ENCODE measurements around the gene CYP11A1. TPM values are rescaled to one million over a fixed set of nuclear protein-coding genes. Genes with fewer than 3 reads are reported as not detected.

CYP11A1 gene
- total RNA-seq (not detected in 2 replicates), polyA plus RNA-seq (not detected in 2 replicates), polyA minus RNA-seq (not detected in 2 replicates)
- total RNA-seq (2013) = 1.5 TPM

DNA sequence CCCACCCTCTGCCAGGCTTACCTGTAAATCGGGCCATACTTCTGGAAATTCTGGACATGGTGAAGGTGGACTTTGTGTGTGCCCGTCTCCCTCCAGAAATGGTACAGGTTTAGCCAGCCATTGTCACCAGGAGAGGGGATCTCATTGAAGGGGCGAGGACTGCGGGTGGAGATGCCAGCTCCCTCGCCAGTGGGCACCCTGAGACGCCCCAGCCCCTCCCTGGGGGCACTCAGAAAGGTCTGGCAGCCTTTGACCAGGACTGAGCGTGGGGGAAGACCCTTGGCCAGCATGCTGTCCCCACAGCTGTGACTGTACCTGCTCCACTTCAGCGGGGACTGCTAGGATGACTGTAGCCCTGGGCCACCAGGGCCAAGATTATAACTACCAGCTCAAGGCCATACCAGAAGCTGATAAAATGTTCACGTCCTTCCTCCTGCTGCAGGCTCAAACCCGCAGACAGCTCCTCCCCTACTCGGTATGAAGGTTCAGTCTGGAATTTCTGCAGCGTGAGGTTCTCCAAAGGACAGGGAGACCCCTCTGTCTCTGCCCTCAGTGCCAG is at the start of gene CYP11A1:
Gene CYP11A1 (minus strand): TSS at position 351 of the 559 bp plus-strand sequence. CDS start 61 bp downstream, at position 290.
- DNase-seq (no peak), ATAC-seq (ENCODE audit: low read depth) (no peak)
- Histone ChIP-seq H3K4me2 (replicated peaks; ENCODE audit: low read depth, low read length, poor library complexity, severe bottlenecking) (no peak within 1 kb of the TSS), H3K27me3 (replicated peaks in 1 of 4; ENCODE audit: control extremely low read depth in 1 of 4, control insufficient read depth in 3 of 4, insufficient read depth in 4 of 4, low read length in 3 of 4) (peaks cover 0 to 38% (median 26%) of the 10 kb centered on the region in 4 experiments), H3K9ac (ENCODE audit: low read length) (no peak within 1 kb of the TSS), H3K27ac (ENCODE audit: low read length in 2 of 2) (no peak within 1 kb of the TSS), H3K79me2 (ENCODE audit: control insufficient read depth, insufficient read depth, low read length) (no peaks in the 10 kb centered on the region), H4K20me1 (ENCODE audit: control insufficient read depth, insufficient read depth, low read length, poor library complexity, severe bottlenecking) (no peaks in the 10 kb centered on the region), H2AFZ (ENCODE audit: insufficient read depth, low read depth, low read length, poor library complexity, severe bottlenecking) (no peak within 1 kb of the TSS), H3K4me3 (ENCODE audit: control extremely low read depth in 1 of 5, extremely low read depth in 1 of 5, insufficient read depth in 1 of 5, low read depth in 2 of 5, low read length in 4 of 5) (no peak within 1 kb of the TSS), H3K36me3 (replicated peaks in 1 of 2; ENCODE audit: control extremely low read depth in 1 of 2, control insufficient read depth in 1 of 2, extremely low read depth in 1 of 2, insufficient read depth in 2 of 2, low read length in 1 of 2) (no peaks in the 10 kb centered on the region), H3K4me1 (ENCODE audit: control insufficient read depth in 2 of 2, insufficient read depth in 2 of 2, low read length in 2 of 2) (peaks cover 13 to 14% of the 10 kb centered on the region in 2 donors), H3K9me3 (ENCODE audit: control extremely low read depth in 1 of 3, control insufficient read depth in 2 of 3, insufficient read depth in 1 of 3, low read length in 2 of 3) (peaks cover 0 to 4% (median 0%) of the 10 kb centered on the region in 3 donors)
- Mint-ChIP-seq H3K27me3 (peaks cover 36% of the 10 kb centered on the region), H3K4me1 (peaks cover 3% of the 10 kb centered on the region), H3K27ac (no peak within 1 kb of the TSS), H3K4me3 (peak within 1 kb of the TSS; percentile 32), H3K9me3 (ENCODE audit: insufficient read depth) (no peaks in the 10 kb centered on the region)
- ChIA-PET POLR2A (no interaction called here), CTCF (interaction anchor here (0.9 to 9.8 kb wide), 5 partner anchors 12 to 266 kb away, joined by 3 to 113 read pairs (median 3); no protein-coding TSS in a partner anchor)
- TF ChIP-seq, protein P1, sequence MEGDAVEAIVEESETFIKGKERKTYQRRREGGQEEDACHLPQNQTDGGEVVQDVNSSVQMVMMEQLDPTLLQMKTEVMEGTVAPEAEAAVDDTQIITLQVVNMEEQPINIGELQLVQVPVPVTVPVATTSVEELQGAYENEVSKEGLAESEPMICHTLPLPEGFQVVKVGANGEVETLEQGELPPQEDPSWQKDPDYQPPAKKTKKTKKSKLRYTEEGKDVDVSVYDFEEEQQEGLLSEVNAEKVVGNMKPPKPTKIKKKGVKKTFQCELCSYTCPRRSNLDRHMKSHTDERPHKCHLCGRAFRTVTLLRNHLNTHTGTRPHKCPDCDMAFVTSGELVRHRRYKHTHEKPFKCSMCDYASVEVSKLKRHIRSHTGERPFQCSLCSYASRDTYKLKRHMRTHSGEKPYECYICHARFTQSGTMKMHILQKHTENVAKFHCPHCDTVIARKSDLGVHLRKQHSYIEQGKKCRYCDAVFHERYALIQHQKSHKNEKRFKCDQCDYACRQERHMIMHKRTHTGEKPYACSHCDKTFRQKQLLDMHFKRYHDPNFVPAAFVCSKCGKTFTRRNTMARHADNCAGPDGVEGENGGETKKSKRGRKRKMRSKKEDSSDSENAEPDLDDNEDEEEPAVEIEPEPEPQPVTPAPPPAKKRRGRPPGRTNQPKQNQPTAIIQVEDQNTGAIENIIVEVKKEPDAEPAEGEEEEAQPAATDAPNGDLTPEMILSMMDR (IDR thresholded peaks at IDR 0.05) = no peak
- TF ChIP-seq EZH2 (IDR thresholded peaks at IDR 0.05; ENCODE audit: borderline replicate concordance, insufficient read depth, low read depth, low read length, poor library complexity, severe bottlenecking) = no peak
- WGBS (ENCODE audit: insufficient coverage) = 93% methylated on average over 12 of the region's 12 CpGs
- intact Hi-C loops (cut with micrococcal nuclease) = no loop called here

DNA sequence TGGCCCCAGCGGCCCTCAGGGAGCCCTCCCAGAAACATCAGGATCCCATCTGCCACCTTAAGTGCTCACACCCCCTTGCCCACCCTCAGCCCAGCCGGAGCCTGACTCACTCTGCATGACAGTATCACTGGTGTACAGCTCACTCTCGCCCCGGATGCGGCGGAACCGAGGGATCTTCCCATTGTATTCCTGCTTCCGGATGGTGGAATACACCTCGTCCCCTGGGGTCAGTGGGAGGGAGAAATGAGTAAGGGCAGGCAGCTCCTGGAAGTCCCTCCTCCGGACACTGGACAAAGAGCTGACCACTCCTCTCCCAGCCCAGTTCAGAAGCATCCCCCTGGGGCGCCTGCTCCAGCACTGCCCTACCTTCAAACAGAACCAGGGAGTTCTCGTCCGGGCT is 49.8 kb upstream of the CYP11A1 start:
- Histone ChIP-seq H3K27ac (ENCODE audit: low read length in 2 of 2) (peak overlapping the region in 1 of 2 donors; percentile 16), H4K20me1 (ENCODE audit: control insufficient read depth, insufficient read depth, low read length, poor library complexity, severe bottlenecking) (peaks cover 79% of the 10 kb centered on the region), H3K36me3 (replicated peaks in 1 of 2; ENCODE audit: control extremely low read depth in 1 of 2, control insufficient read depth in 1 of 2, extremely low read depth in 1 of 2, insufficient read depth in 2 of 2, low read length in 1 of 2) (peaks cover 3 to 65% of the 10 kb centered on the region in 2 experiments), H3K79me2 (ENCODE audit: control insufficient read depth, insufficient read depth, low read length) (peaks cover 73% of the 10 kb centered on the region), H3K9me3 (ENCODE audit: control extremely low read depth in 1 of 3, control insufficient read depth in 2 of 3, insufficient read depth in 1 of 3, low read length in 2 of 3) (no peaks in the 10 kb centered on the region), H3K4me3 (ENCODE audit: control extremely low read depth in 1 of 5, extremely low read depth in 1 of 5, insufficient read depth in 1 of 5, low read depth in 2 of 5, low read length in 4 of 5) (no peak overlapping the region), H3K4me1 (ENCODE audit: control insufficient read depth in 2 of 2, insufficient read depth in 2 of 2, low read length in 2 of 2) (peaks cover 35 to 66% of the 10 kb centered on the region in 2 donors), H3K4me2 (replicated peaks; ENCODE audit: low read depth, low read length, poor library complexity, severe bottlenecking) (no peak overlapping the region), H3K27me3 (replicated peaks in 1 of 4; ENCODE audit: control extremely low read depth in 1 of 4, control insufficient read depth in 3 of 4, insufficient read depth in 4 of 4, low read length in 3 of 4) (no peaks in the 10 kb centered on the region), H3K9ac (ENCODE audit: low read length) (no peak overlapping the region), H2AFZ (ENCODE audit: insufficient read depth, low read depth, low read length, poor library complexity, severe bottlenecking) (no peak overlapping the region)
- DNase-seq (no peak), ATAC-seq (ENCODE audit: low read depth) (no peak)
- Mint-ChIP-seq H3K9me3 (ENCODE audit: insufficient read depth) (no peaks in the 10 kb centered on the region), H3K4me3 (no peak overlapping the region), H3K27me3 (no peaks in the 10 kb centered on the region), H3K4me1 (peaks cover 61% of the 10 kb centered on the region), H3K27ac (peak overlapping the region; percentile 63)
- CTCF ChIA-PET = interaction anchor here (4.5 kb wide), 1 partner anchor 22 kb away, joined by 27 read pairs; no protein-coding TSS in a partner anchor
- POLR2A ChIA-PET = no interaction called here
- 88% methylated on average over 8 of the region's 13 CpGs for WGBS (ENCODE audit: insufficient coverage)
- intact Hi-C loops (cut with micrococcal nuclease) = no loop called here
- TF ChIP-seq, protein P1 (IDR thresholded peaks at IDR 0.05) = no peak
- no peak for TF ChIP-seq EZH2 (IDR thresholded peaks at IDR 0.05; ENCODE audit: borderline replicate concordance, insufficient read depth, low read depth, low read length, poor library complexity, severe bottlenecking)

All from B cell (primary cell).